Transverse colon (tissue), 4 donors: Measurements from ENCODE around the gene C4BPA.

Source experiments
- EP300 ChIP-seq: sonication (generic); formaldehyde crosslinking; IDR thresholded peaks from one replicate; pipeline ENCODE4 v1.6.1; 2017; ENCODE audit warnings: antibody characterized with exemption, low read depth
- POLR2A ChIP-seq: fragments of 450-650 bp; IDR thresholded peaks from one replicate; pipeline ENCODE4 v1.6.1; 2016; ENCODE audit warnings: antibody characterized with exemption, mild to moderate bottlenecking, moderate library complexity
- POLR2AphosphoS5 ChIP-seq, 3 donors: sonication (generic); formaldehyde crosslinking; IDR thresholded peaks; one replicate each; pipeline ENCODE4 v1.6.1; 2016; ENCODE audit warnings: antibody characterized with exemption in 3 of 3
- TF ChIP-seq, protein P1 (sequence below), 5 experiments: fragments of 200-600 bp in 3 of 5; fragments of 450-650 bp in 2 of 5; sonication (generic) in 3 of 5; IDR thresholded peaks; 1 replicate in 2 of 5; 2 replicates in 3 of 5; pipeline ENCODE4 v1.5.1; 2016 to 2017; ENCODE audit warnings: antibody characterized with exemption in 5 of 5, inconsistent platforms in 3 of 5, mild to moderate bottlenecking in 2 of 5, moderate library complexity in 1 of 5

DNA sequence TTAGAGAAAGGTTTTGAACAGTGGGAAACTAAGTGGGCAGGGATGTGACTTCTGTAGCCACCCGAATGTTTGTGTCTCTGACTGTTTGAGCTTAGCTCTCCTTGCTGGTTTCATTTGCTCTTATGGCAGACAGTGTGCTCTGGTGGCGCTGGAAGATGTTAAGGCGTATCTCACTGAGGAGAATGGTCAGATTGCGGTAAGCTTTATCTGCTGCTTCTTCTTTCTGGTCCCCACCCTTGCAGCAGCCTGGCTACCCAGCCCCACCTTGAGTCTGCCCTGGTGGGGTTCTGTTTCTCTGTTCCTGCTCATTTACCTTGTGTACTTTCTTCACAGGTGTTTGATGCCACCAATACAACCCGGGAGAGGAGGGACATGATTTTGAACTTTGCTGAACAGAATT, 41.0 kb upstream of the C4BPA start:
- TF ChIP-seq, protein P1, sequence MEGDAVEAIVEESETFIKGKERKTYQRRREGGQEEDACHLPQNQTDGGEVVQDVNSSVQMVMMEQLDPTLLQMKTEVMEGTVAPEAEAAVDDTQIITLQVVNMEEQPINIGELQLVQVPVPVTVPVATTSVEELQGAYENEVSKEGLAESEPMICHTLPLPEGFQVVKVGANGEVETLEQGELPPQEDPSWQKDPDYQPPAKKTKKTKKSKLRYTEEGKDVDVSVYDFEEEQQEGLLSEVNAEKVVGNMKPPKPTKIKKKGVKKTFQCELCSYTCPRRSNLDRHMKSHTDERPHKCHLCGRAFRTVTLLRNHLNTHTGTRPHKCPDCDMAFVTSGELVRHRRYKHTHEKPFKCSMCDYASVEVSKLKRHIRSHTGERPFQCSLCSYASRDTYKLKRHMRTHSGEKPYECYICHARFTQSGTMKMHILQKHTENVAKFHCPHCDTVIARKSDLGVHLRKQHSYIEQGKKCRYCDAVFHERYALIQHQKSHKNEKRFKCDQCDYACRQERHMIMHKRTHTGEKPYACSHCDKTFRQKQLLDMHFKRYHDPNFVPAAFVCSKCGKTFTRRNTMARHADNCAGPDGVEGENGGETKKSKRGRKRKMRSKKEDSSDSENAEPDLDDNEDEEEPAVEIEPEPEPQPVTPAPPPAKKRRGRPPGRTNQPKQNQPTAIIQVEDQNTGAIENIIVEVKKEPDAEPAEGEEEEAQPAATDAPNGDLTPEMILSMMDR (IDR thresholded peaks at IDR 0.05), result no peak
- TF ChIP-seq POLR2A (no peak), POLR2AphosphoS5 (IDR thresholded peaks at IDR 0.05) (no peak), EP300 (no peak)
